Measurements from ENCODE around the gene MOB1A. TPM values are rescaled to one million over a fixed set of nuclear protein-coding genes. Genes with fewer than 3 reads are reported as not detected.
A peak's percentile ranks its signal among the peaks of the same experiment; 100 is the strongest.

MOB1A gene
- total and polyA plus RNA-seq, 10 of the 15 experiments (the other 5 are each of a cell fraction or from before 2014, with no cell fraction given) = 41.2 to 232 (median 172) TPM

DNA sequence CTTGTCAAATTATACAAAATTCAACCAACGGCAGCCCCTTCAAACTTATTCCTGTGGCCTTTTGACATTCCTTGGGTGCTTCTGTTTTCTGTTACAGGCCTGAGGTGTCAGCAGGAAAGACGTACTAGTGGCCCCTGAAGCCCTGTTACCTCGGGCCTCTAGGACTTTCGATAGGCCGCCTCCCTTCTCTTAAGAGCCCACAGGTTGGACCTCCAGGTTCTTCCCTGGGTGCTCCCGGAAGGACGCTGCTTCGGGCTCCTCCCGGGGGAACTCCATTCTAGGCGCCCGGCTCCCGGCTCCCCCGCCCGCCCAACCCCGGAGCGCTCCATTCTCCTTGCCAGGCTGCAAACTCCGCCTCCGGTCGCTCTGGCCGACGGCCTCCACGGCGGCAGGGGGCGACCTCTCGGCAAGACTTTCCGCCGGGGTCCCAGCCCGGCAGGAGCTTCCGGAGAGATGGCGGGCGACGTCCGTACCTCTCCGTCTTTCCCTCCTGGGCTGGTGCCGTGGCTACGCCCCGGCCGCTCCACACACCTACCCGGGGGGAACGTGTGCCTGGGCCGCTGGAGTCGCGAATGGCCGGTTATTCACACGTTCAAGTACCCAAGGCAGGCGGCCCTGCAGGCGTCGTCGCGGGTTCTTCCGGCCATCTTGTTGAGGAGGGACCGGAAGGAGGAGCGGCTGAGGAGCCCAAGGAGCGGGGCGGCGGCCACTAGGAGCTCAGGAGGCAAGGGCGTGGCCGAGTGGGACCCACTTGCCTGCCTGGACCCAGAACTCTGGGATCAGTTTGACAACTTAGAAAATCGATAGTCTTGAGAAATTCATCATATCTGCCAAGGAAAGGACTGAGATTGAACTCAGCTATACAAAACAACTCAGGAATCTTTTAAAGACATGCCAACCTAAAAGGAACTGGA is 58.5 kb downstream of the MOB1A start (continued):
- TF ChIP-seq NFYA (IDR thresholded peaks at IDR 0.05; ENCODE audit: borderline replicate concordance, low read depth, low read length) = no peak
- TF ChIP-seq, protein P1, sequence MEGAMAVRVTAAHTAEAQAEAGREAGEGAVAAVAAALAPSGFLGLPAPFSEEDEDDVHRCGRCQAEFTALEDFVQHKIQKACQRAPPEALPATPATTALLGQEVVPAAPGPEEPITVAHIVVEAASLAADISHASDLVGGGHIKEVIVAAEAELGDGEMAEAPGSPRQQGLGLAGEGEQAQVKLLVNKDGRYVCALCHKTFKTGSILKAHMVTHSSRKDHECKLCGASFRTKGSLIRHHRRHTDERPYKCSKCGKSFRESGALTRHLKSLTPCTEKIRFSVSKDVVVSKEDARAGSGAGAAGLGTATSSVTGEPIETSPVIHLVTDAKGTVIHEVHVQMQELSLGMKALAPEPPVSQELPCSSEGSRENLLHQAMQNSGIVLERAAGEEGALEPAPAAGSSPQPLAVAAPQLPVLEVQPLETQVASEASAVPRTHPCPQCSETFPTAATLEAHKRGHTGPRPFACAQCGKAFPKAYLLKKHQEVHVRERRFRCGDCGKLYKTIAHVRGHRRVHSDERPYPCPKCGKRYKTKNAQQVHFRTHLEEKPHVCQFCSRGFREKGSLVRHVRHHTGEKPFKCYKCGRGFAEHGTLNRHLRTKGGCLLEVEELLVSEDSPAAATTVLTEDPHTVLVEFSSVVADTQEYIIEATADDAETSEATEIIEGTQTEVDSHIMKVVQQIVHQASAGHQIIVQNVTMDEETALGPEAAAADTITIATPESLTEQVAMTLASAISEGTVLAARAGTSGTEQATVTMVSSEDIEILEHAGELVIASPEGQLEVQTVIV (IDR thresholded peaks at IDR 0.05; ENCODE audit: borderline replicate concordance, partially characterized antibody) = peak; percentile 53
- TF ChIP-seq GATAD2B (conservative IDR thresholded peaks at IDR 0.05; ENCODE audit: low read depth) = peak; percentile 92; the same call in 1 of the 2 replicates
- TF ChIP-seq SIX5 (IDR thresholded peaks at IDR 0.05; ENCODE audit: low read depth, low read length, severe bottlenecking) = peak; percentile 36
- 0 out of 2 replicates have a peak, but pooled peaks have one; percentile 32 for TF ChIP-seq NR2F1 (conservative IDR thresholded peaks at IDR 0.05)
- 0 out of 2 replicates have a peak, but pooled peaks have one; percentile 23 for TF ChIP-seq ZBED1 (IDR thresholded peaks at IDR 0.05; ENCODE audit: borderline replicate concordance)
- TF ChIP-seq RAD51 (IDR thresholded peaks at IDR 0.05) = no peak
- TF ChIP-seq FOXK2 (IDR thresholded peaks at IDR 0.05) = peak; percentile 22; the same call in 1 of the 2 replicates
- TF ChIP-seq SMARCA5 (IDR thresholded peaks at IDR 0.05) = 0 out of 2 replicates have a peak, but pooled peaks have one; percentile 49
- peak; percentile 52; the same call in 1 of the 2 replicates for TF ChIP-seq BACH1 (IDR thresholded peaks at IDR 0.05; ENCODE audit: borderline replicate concordance)
- TF ChIP-seq, protein P2, sequence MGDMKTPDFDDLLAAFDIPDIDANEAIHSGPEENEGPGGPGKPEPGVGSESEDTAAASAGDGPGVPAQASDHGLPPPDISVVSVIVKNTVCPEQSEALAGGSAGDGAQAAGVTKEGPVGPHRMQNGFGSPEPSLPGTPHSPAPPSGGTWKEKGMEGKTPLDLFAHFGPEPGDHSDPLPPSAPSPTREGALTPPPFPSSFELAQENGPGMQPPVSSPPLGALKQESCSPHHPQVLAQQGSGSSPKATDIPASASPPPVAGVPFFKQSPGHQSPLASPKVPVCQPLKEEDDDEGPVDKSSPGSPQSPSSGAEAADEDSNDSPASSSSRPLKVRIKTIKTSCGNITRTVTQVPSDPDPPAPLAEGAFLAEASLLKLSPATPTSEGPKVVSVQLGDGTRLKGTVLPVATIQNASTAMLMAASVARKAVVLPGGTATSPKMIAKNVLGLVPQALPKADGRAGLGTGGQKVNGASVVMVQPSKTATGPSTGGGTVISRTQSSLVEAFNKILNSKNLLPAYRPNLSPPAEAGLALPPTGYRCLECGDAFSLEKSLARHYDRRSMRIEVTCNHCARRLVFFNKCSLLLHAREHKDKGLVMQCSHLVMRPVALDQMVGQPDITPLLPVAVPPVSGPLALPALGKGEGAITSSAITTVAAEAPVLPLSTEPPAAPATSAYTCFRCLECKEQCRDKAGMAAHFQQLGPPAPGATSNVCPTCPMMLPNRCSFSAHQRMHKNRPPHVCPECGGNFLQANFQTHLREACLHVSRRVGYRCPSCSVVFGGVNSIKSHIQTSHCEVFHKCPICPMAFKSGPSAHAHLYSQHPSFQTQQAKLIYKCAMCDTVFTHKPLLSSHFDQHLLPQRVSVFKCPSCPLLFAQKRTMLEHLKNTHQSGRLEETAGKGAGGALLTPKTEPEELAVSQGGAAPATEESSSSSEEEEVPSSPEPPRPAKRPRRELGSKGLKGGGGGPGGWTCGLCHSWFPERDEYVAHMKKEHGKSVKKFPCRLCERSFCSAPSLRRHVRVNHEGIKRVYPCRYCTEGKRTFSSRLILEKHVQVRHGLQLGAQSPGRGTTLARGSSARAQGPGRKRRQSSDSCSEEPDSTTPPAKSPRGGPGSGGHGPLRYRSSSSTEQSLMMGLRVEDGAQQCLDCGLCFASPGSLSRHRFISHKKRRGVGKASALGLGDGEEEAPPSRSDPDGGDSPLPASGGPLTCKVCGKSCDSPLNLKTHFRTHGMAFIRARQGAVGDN (IDR thresholded peaks at IDR 0.05) = peak; percentile 73; the same call in 1 of the 2 replicates
- TF ChIP-seq, protein P3, sequence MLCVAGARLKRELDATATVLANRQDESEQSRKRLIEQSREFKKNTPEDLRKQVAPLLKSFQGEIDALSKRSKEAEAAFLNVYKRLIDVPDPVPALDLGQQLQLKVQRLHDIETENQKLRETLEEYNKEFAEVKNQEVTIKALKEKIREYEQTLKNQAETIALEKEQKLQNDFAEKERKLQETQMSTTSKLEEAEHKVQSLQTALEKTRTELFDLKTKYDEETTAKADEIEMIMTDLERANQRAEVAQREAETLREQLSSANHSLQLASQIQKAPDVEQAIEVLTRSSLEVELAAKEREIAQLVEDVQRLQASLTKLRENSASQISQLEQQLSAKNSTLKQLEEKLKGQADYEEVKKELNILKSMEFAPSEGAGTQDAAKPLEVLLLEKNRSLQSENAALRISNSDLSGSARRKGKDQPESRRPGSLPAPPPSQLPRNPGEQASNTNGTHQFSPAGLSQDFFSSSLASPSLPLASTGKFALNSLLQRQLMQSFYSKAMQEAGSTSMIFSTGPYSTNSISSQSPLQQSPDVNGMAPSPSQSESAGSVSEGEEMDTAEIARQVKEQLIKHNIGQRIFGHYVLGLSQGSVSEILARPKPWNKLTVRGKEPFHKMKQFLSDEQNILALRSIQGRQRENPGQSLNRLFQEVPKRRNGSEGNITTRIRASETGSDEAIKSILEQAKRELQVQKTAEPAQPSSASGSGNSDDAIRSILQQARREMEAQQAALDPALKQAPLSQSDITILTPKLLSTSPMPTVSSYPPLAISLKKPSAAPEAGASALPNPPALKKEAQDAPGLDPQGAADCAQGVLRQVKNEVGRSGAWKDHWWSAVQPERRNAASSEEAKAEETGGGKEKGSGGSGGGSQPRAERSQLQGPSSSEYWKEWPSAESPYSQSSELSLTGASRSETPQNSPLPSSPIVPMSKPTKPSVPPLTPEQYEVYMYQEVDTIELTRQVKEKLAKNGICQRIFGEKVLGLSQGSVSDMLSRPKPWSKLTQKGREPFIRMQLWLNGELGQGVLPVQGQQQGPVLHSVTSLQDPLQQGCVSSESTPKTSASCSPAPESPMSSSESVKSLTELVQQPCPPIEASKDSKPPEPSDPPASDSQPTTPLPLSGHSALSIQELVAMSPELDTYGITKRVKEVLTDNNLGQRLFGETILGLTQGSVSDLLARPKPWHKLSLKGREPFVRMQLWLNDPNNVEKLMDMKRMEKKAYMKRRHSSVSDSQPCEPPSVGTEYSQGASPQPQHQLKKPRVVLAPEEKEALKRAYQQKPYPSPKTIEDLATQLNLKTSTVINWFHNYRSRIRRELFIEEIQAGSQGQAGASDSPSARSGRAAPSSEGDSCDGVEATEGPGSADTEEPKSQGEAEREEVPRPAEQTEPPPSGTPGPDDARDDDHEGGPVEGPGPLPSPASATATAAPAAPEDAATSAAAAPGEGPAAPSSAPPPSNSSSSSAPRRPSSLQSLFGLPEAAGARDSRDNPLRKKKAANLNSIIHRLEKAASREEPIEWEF (IDR thresholded peaks at IDR 0.05; ENCODE audit: insufficient replicate concordance, low read depth, low read length) = no peak

Data from GM12878 (cell line).